ENCODE measurements around the gene BMPR2. TPM values are rescaled to one million over a fixed set of nuclear protein-coding genes. Genes with fewer than 3 reads are reported as not detected.
"Not testable (repeated sequence)": the region's sequence is repeated elsewhere in the genome, so short reads cannot be mapped to it uniquely, and the experiment has no call there.

The BMPR2 gene
- polyA plus RNA-seq, 5 donors: 45.2 to 84.9 (median 74.7) TPM

- DNase-seq: no peak
Measured at GRCh38 chr2:202519453-202519852, 143.3 kb downstream of the BMPR2 start.

DNA sequence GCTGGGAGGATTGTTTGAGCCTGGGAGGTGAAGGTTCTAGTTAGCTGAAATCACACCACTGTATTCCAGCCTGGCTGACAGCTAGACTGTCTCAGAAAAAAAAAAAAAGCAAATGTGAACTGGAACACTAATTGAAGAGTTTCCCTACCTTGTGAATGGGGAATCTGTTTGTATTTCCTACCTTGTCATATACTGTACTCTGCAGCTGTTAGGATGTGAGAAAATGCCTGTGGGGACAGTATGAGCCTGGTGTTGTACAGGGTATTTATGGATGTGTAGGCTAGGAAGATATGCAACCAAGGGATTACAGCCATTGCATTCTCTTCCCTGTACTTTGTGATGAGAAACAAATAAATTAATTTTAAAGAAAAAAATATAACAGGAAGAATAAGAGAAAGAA is 145.3 kb downstream of the BMPR2 start:
- DNase-seq: no peak

DNA sequence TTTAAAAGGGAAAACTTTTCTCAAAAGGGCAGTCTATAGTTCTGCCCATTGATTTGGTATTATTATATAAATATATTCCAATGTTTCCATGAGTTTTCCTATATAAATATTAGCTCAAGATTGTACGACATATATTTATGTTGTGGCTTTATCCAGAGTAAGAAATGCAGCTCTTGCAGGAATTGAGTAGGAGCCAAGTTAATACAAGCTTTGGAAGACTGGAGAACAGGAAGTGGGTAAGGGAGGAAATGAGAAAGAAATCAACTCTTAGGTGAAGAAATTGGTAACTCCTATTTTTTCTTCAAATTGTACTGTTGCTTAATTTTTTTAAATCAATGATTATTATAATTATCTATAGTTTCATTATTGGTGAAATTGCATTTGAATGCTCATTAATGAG is 153.3 kb downstream of the BMPR2 start:
- DNase-seq: peak in 1 of 2 donors; percentile 15

DNA sequence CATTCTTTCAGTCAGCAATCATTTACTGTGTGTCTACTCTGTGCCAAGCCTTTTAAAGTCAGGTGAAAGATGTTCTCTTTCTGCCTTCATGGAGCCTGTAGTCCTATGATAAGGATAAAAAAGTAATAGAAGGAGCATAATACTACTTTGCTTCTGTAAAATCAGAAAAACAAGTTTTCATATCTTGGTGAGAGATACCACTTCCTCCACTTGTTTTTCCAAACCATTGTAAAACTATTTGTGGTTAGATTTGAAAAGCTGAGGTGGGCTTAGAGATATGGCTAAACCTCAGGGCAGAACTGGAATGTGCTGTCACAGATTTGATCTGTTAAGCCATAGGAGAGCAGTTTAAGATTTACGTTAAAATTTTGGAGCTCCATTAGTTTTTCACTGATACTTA is 153.9 kb downstream of the BMPR2 start:
- DNase-seq: no peak

DNA sequence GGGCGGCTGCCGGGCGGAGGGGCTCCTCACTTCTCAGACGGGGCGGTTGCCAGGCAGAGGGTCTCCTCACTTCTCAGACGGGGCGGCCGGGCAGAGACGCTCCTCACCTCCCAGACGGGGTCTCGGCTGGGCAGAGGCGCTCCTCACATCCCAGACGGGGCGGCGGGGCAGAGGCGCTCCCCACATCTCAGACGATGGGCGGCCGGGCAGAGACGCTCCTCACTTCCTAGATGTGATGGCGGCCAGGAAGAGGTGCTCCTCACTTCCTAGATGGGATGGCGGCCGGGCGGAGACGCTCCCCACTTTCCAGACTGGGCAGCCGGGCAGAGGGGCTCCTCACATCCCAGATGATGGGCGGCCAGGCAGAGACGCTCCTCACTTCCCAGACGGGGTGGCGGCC is 159.2 kb downstream of the BMPR2 start:
- not testable (repeated sequence) for DNase-seq

DNA sequence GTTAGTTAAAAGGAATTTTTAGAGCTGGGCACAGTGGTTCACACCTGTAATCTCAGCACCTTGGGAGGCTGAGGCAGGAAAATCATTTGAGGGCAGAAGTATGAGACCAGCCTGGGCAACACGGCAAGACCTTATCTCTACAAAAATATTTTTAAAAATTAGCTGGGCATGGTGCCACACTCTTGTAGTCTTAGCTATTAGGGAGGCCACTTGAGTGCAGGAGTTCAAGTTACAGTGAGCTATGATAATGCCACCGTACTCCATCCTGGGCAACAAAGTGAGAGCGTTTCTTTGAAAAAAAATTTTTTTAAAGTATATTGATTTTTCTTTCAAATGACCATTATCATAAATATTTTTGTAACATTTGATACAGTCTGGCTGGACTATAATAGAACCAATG is 165.0 kb downstream of the BMPR2 start:
- peak; percentile 32 to 37 for DNase-seq

DNA sequence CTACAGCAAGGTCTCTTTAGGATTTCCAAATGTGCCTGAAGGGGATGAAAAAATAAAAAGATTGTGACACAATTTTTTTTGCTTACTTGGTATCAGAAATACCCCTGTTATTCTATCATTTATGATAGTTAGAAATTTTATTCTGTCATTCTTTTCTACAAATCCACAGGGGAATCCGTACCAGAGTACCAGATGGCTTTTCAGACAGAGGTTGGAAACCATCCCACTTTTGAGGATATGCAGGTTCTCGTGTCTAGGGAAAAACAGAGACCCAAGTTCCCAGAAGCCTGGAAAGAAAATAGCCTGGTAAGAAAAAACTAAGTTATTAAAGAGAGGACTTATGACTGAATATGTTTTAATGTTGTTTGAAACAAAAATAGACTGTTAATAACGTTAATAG is 166.0 kb downstream of the BMPR2 start:
- no peak for DNase-seq

GRCh38 chr2:202545523-202545922 is 169.4 kb downstream of the BMPR2 start:
- no peak for DNase-seq

DNA sequence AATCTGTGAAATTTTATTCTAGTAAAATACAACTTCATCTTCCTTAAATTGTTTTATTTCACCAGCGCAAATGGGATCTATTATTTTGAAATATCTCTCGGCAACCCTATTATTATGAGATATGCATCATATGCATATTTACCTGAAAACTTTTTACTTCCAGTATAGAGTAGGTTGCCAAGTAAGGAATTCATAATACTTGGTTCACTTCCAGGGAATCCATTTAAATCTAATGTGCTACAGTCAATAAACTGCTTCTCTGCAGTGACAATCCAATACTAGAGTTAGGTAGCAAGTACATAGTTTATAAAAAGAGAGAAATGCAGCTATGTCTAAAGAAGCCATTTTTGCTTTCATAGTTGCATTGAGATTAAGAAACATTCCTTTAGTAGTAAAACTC is 169.8 kb downstream of the BMPR2 start:
- DNase-seq: no peak

DNA sequence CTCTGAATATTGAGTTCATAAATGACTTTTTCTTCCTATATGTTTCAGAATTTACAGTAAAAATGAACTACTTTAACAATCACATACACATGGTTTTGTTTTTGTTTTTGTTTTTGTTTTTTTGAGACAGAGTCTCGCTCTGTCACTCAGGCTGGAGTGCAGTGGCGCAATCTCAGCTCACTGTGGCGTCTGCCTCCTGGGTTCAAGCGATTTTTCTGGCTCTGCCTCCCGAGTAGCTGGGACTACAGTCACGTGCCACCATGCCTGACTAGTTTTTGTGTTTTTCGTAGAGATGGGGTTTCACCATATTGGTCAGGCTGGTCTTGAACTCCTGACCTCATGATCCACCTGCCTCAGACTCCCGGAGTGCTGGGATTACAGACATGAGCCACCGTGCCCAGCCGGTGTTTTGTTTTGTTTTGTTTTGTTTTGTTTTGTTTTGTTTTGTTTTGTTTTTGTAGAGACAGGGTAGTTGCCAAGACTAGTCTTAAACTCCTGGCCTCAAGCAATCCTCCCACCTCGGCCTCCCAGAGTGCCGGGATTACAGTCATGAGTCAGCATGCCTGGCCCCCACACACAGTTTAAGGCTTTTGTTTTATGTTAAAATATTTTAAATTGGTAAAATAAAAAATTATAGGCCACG is 170.5 kb downstream of the BMPR2 start:
- not testable (repeated sequence) for DNase-seq

DNA sequence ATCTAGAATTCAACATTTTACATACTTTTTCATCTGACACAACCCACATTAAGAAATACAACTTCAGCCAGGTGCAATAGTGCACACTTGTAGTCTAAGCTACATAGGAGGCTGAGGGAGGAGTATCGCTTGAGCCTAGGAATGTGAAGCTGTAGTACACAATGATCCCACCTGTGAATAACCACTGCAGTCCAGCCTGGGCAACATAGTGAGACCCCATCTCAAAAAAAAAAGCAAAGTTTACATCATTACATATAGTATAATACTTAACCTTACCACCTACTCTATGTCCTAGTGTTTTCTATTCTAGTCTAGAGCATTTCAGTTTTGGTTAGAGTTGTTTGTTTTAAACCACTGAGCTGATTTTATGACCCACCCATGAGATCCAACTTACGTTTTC is 172.1 kb downstream of the BMPR2 start:
- no peak for DNase-seq

- DNase-seq: not testable (repeated sequence)
Measured at GRCh38 chr2:202551000-202551399, 174.9 kb downstream of the BMPR2 start.

DNA sequence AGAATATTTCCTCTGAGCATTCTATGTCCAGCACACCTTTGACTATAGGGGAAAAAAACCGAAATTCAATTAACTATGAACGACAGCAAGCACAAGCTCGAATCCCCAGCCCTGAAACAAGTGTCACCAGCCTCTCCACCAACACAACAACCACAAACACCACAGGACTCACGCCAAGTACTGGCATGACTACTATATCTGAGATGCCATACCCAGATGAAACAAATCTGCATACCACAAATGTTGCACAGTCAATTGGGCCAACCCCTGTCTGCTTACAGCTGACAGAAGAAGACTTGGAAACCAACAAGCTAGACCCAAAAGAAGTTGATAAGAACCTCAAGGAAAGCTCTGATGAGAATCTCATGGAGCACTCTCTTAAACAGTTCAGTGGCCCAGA is 179.2 kb downstream of the BMPR2 start:
- DNase-seq: no peak

GRCh38 chr2:202560200-202560599 is 184.1 kb downstream of the BMPR2 start:
- DNase-seq: no peak

- DNase-seq: no peak
Measured at GRCh38 chr2:202564226-202564625, 188.1 kb downstream of the BMPR2 start.

GRCh38 chr2:202566286-202566685 is 190.2 kb downstream of the BMPR2 start:
- no peak for DNase-seq

DNA sequence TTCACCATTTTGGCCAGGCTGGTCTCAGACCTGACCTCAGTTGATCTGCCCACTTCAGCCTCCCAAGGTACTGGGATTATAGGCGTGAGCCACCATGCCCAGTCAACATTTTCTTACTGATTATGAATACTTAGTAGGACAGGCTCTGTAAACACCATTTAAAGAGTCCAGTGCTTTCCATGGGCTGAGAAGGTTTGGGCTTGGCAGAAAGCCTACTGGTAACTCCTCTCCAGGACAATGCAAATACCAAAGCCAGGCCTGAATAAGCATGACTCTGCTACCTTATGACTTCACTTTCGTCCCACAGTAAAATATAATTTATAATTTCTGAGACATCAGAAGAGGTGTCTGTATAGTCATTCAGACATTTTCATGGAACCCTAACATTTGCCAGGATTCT is 198.4 kb downstream of the BMPR2 start:
- no peak for DNase-seq

- DNase-seq: not testable (repeated sequence)
Measured at GRCh38 chr2:202575194-202575593, 199.1 kb downstream of the BMPR2 start.

DNA sequence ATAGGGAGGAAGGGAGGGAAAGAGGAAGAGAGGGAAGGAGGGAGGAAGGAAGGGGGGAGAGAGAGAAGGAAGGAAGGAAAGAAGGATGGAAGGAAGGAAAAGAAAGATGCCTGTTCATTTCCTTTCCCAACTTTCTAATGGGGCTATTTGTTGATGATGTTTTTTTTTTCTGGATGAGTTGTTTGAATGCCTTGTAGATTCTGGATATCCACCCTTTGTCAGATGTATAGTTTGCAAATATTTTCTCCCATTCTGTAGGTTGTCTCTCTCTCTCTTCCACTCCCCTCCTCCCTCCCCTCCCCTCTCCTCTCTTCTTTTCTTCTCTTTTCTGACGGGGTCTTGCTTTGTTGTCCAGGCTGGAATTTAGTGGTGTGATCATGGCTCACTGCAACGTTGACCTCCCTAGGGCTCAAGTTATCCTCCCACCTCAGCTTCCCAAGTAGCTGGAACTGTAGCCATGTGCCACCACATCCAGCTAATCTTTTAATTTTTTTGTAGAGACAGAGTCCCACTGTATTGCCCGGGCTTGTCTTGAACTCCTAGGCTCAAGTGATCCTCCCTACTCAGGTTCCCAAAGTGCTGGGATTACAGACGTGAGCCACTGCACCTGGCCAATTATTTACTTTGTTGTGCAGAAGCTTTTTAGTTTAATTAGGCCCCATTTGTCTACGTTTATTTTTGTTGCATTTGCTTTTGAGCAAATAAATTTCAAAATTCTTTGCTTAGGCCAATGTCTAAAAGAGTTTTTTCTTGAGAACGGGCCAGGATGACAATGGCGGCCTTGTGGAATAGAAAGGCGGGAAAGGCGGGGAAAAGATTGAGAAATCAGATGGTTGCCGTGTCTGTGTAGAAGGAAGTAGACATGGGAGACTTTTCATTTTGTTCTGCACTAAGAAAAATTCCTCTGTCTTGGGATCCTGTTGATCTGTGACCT is 201.4 kb downstream of the BMPR2 start:
- DNase-seq: no peak

GRCh38 chr2:202582846-202583245 is 206.7 kb downstream of the BMPR2 start:
- not testable (repeated sequence) for DNase-seq

- no peak for DNase-seq
Measured at GRCh38 chr2:202583709-202584219, 207.6 kb downstream of the BMPR2 start.

DNA sequence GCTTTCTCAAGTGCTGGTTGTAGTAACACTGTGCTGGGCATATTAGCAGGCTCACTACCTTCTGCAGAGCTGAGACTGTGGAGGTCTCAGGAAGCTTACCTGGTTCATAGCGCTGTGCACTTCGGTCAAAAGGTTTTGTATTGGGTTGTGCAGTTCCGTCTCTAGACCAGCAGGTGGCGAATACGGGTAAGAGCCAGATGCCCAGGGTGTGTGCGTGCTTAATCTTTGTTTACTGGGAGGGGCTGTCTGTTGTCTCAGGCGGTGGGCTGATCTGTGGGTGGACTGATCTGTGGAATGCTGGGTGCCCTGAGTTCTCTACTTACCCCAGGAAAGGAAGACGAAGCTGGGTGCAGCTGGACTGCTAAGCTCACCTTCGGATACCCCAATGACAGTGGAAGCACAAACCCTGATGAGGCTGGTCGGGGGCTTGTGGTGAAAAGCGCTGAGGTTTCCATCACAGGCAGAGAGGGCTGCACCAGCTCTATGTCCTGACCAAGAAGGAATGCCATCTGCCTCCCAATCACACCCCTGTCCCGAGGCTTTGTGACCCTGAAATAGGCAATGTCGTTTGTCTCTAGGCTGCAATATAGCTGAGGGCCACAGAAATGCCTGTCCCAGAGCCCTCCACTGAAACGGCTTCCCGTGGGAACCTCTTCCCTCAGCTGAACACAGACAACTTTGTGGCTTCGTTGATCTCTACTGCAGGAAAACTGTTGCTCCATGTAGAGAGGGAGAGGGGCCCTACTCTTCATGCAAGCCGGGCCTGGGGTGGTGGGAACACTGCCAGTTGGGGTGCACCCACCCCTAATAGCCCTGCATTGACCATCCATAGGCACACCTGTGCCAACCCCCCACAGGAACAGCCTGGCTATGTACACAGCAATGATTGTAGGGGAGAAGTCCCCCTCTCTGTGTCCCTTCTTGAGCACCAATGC is 212.8 kb downstream of the BMPR2 start:
- DNase-seq: peak; percentile 57 to 71

Measured in right lung (tissue), 5 donors.